Upper lobe of left lung (tissue), 4 donors: ENCODE data around the gene COX8A.

Experiments
- CTCF ChIP-seq, 6 experiments: fragments of 450-650 bp in 4 of 6; fragments of 200-600 bp in 2 of 6; sonication (generic) in 2 of 6; IDR thresholded peaks; one replicate each; pipeline ENCODE4 v1.5.1; 2016 to 2019; ENCODE audit warnings: antibody characterized with exemption in 6 of 6
- EP300 ChIP-seq, 4 donors: sonication (generic); formaldehyde crosslinking; IDR thresholded peaks; one replicate each; pipeline ENCODE4 v1.5.1; 2017; ENCODE audit warnings: antibody characterized with exemption in 4 of 4, control low read depth in 2 of 4
- POLR2A ChIP-seq, 4 donors: fragments of 450-650 bp; IDR thresholded peaks; one replicate each; pipeline ENCODE4 v1.5.1; 2016 to 2017; ENCODE audit warnings: antibody characterized with exemption in 4 of 4, mild to moderate bottlenecking in 2 of 4

DNA sequence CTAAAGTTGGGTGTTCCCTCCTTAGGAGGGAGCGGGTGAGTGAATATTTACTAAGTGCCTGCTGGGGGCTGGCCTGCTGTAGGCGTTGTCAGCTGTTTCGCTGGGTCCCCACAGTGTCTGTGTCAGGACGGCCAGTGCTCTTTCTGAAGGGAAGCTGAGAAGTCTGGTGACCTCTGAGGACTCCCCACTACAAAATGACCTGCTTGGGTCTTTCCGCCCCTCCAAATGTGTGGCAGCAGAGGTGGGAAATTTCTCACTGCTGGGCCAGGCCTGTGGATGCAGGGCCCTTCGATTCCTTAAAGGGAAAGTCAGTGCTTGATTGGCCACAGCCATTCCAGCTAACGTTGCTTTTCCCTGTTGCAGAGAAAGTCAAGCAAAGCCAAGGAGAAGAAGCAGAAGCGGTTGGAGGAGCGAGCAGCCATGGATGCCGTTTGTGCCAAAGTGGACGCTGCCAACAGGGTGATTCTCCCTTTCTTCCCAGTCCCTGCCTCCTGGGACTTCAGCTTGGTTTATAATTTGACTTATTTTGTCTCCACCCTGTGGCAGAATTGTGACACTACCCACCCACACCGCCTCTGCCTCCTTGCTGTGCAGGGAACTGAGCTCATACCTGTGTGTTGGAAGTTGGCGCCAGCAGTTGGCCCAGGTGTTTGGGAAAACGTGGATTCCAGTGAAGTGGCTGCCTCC is 28.8 kb upstream of the COX8A start:
- TF ChIP-seq CTCF (IDR thresholded peaks at IDR 0.05): peak; percentile 74 to 88 (median 82)
- no peak for TF ChIP-seq EP300 (IDR thresholded peaks at IDR 0.05)
- TF ChIP-seq POLR2A (IDR thresholded peaks at IDR 0.05): no peak
